ENCODE measurements around the gene FOXO6.

FOXO6 gene

DNA sequence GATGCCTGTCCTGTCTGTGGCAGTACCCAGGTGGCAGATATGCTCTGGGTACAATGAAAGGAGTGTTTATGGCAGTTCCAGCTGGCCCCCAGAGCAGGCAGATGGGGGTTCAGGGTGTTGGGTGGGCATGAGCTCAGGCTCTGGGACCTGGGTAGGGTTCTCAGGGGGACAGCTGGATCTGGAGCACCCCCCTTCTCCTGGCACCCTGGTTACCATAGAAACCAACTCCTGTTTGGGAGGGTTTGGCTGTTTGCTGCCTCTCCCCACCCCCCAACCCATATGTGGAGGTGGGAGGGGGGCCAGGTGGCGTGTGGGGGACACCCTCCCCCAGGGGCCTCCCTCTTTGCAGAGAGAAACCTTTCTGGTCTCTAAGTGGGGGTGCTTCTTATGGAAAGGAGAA is 7.1 kb downstream of the FOXO6 start:
- DNase-seq = no peak

- DNase-seq = no peak
These were observed 7.6 kb downstream of the FOXO6 start for GRCh38 chr1:41368801-41369200.

DNA sequence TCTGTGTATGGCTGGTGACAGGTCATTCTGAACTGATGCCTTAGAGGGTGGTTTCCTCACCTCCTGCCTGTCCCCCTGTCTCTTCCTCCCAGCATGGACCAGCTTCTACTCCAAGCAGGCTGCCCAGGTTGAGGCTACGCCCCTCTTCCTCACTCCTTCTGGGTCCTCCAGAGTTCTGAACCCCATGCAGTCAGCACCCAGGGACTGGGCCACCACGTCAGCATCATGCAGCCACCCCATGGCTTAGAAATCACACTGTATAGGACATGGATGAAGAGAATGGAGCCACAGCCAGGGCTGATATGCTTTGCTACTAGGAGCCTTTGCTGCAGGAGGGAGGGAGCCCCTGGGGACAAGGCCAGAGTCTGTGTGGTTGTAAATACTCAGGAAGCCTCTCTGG is 8.3 kb downstream of the FOXO6 start:
- DNase-seq = no peak

GRCh38 chr1:41370225-41370624 is 9.0 kb downstream of the FOXO6 start:
- no peak for DNase-seq

DNA sequence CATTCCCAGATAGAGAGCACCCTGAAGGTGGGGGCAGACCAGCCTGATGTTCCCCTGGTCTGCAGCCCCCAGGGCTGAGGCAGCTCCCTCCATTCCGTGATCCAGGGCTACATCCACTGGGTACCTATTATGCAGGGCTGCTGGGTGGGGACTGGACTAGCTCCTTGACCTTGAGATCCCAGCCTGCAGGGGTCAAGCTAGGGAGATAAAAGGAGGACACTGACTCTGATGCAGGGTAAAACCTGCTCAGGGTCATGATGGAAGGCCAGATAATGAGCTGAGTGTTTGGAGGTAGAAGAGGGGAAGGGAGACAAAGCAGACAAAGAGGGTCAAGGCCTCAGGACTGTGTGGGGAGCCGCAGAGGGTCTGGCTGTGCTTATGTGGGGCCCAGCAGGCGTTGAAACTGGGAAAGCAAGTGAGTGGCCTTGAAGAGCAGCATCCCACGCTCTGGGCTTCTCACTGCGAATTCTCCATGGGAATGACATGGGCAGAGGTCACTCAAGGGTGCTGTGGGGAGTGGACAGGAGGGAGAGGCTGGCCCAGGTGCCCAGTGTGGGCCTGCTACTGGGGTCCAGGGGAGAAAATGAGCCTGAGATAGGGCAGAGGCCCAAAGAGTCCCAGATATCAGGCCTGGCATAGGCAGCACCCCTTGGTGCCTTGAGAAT is 9.7 kb downstream of the FOXO6 start:
- no peak for DNase-seq

DNA sequence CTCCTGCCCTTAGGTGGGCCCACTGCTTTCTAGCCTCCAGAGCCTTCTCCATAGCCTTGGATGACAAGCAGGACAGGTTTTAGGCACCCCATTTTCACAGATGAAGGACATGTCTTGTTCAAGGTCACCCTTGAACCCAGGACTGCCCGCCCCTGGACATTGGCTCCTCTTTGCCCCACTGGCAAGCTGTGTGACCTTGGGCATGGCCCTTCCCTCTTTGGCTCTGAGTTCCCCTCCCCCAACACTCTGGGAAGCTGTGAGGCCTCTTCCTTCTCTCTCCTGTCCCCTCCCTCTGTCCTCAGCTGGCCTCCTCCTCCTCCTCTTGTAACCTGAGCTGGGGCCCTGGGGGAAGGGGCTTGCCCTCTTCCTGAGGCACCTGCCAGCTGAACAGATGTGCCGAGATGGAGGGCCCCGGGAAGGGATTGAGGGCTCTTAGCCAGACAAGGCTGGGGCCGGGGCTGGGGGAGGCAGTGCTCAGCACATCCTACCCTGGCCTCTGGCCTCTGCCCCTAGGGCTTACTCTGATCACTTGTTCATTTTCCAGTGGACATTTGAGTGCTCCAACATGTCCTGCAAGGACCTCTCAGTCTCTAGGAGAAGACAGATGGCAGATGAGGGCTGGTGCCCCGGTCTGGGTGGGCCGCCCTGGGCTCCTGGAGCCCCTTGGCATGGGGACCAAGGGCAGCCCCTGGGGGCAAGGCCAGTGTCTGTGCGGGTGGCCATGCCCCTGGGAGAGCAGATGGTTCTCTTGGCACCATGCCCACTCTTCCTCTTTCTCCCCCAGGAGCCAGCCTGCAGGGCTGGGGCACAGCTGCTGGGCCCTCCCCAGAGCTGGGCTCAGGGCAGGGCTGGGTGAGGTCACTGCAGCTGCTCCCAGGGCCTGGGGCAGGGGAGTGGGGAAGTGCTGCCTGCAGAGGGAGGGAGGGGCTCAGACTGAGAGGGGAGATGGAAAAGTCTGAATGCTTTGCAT is 10.7 kb downstream of the FOXO6 start:
- DNase-seq = peak; percentile 90

DNA sequence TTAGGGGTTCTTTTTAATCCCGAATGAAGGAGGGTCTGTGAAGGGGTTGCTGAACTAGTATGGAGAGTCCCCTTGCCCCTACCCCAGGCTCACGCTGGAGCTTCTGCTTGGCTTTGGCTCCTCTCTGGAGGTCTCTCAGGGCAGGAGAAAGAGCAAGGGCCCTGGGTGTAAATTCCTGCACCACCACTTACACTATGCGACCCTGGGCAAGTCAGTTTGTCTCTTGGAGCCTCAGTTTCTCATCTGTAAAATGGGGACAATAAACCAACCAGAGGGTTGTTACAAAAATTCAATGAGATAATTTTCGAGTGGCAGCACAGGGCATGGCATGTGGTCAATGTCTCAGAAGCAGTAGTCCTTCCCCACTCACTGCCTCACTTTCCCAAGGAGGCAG is 11.4 kb downstream of the FOXO6 start:
- no peak for DNase-seq

- DNase-seq = no peak
These were observed 12.1 kb downstream of the FOXO6 start for GRCh38 chr1:41373373-41373772.

GRCh38 chr1:41374711-41375110 is 13.5 kb downstream of the FOXO6 start:
- no peak for DNase-seq

GRCh38 chr1:41377397-41377796 is 16.2 kb downstream of the FOXO6 start:
- DNase-seq = no peak

- no peak for DNase-seq
These were observed 17.0 kb downstream of the FOXO6 start for GRCh38 chr1:41378222-41378621.

- DNase-seq = peak; percentile 21
These were observed 17.9 kb downstream of the FOXO6 start for GRCh38 chr1:41378999-41379737.

DNA sequence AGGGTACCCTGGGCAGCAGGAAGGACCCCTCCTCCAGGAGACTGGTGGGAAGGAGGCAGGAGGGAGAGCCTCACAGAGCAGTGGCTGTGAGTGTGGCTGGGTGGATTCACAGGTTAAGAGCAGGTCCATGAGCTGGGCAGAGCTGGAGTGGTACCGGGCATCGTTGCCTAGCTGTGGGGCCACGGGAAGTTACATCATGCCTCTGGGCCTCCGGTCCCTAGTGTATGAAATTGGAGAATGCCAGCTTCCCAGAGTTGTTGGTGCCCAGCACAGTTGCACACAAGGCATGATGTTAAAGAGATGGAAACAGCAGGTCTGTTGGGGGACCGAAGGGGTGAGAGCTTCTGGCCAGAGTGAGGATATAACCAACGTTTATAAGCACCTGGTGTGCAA is 18.5 kb downstream of the FOXO6 start:
- DNase-seq = no peak

- DNase-seq = no peak
These were observed 19.0 kb downstream of the FOXO6 start for GRCh38 chr1:41380195-41380594.

GRCh38 chr1:41380979-41381691 is 19.9 kb downstream of the FOXO6 start:
- peak; percentile 82 for DNase-seq

GRCh38 chr1:41381692-41382479 is 20.7 kb downstream of the FOXO6 start:
- peak; percentile 53 for DNase-seq

DNA sequence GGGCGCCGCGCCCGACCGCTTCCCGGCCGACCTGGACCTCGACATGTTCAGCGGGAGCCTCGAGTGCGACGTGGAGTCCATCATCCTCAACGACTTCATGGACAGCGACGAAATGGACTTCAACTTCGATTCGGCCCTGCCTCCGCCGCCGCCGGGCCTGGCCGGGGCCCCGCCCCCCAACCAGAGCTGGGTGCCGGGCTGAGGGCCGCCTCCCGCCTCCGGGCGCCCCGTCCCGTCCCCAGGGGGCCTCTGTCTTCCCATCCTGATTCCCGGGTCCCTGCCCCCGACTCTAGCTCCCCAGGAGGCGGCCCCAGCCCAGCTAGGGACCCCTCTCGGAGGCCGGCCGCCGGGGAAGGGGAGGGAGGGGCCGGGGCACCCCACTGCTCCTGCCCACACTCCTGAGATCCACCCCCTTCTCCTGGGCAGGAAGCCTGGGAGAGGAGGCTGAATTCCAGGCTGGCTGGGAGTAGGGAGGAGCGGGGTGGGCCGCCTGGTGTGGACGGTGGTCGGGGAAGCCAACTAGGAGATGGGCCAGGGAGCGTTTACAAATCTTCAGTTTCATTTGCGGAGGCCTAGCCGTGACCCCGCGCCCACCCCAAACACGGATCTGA is 21.4 kb downstream of the FOXO6 start:
- no peak for DNase-seq

GRCh38 chr1:41383094-41383852 is 22.0 kb downstream of the FOXO6 start:
- DNase-seq = no peak

DNA sequence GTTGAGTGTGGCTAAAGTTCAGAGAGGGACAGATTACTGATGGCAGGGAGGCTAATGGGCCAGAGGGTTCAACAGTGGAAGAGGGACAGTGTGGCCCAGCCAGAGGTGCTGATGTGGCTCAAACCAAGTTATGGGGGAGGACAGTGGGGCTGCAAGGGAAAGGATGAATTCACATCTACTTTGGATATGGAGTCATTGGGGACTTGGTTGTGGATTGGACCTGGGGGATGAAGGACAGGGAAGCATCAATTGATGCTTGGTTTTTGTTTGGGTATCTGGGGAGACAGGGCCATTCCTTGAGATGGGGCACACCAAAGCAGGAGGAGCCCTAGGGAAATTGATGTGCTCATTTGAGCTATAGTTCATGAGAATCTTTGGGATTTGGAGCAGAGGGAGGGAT is 23.3 kb downstream of the FOXO6 start:
- DNase-seq = no peak

- no peak for DNase-seq
These were observed 24.4 kb downstream of the FOXO6 start for GRCh38 chr1:41385398-41386195.

Measured in NCI-H146 (cell line).